HepG2 (cell line): ENCODE results near the gene TNFSF13. TPM values are rescaled to one million over a fixed set of nuclear protein-coding genes. Genes with fewer than 3 reads are reported as not detected.
A peak's percentile ranks its signal among the peaks of the same experiment; 100 is the strongest.

ENCODE experiments used
- ATAD3A ChIP-seq: sonication (generic); formaldehyde crosslinking; IDR thresholded peaks from 2 replicates; pipeline ENCODE4 v1.4.0; 2020; ENCODE audit warnings: missing genetic modification reagents
- DNMT3B ChIP-seq: conservative IDR thresholded peaks from 2 replicates; pipeline ENCODE4 v1.6.1; 2016; ENCODE audit warnings: missing biosample characterization, control low read depth
- DR1 ChIP-seq: sonication (generic); formaldehyde crosslinking; IDR thresholded peaks from 2 replicates; pipeline ENCODE4 v1.8.0; 2021; ENCODE audit warnings: mild to moderate bottlenecking, missing genetic modification reagents, inconsistent platforms
- EP300 ChIP-seq, 3 experiments: sonication (generic) in 1 of 3; formaldehyde crosslinking in 1 of 3; IDR thresholded peaks; 2 replicates each; pipeline versions ENCODE4 v1.5.1 to v1.6.1; 2011 to 2020; ENCODE audit warnings: low read depth in 2 of 3, low read length in 2 of 3, borderline replicate concordance in 1 of 3, improper control_type of control experiment in 1 of 3, mild to moderate bottlenecking in 1 of 3, missing genetic modification reagents in 1 of 3, moderate library complexity in 1 of 3
- MAZ ChIP-seq, 2 experiments: sonication (generic) in 1 of 2; formaldehyde crosslinking in 1 of 2; IDR thresholded peaks; 2 replicates each; pipeline versions ENCODE4 v1.5.0 to v1.6.1; 2012 to 2020; ENCODE audit warnings: low read depth in 2 of 2, mild to moderate bottlenecking in 2 of 2, borderline replicate concordance in 1 of 2, improper control_type of control experiment in 1 of 2, low read length in 1 of 2, missing genetic modification reagents in 1 of 2, moderate library complexity in 1 of 2
- MYC ChIP-seq: sonication (generic); formaldehyde crosslinking; IDR thresholded peaks from 2 replicates; pipeline ENCODE4 v1.9.0; 2021; ENCODE audit warnings: missing genetic modification reagents, borderline replicate concordance
- NFE2L1 ChIP-seq: sonication (generic); formaldehyde crosslinking; IDR thresholded peaks from 2 replicates; pipeline ENCODE4 v1.4.0; 2020; ENCODE audit warnings: missing genetic modification reagents, mild to moderate bottlenecking, borderline replicate concordance
- SIN3A ChIP-seq: IDR thresholded peaks from 2 replicates; pipeline ENCODE4 v1.6.1; 2011; ENCODE audit warnings: low read depth, mild to moderate bottlenecking, control low read depth, low read length, borderline replicate concordance
- SNAI1 ChIP-seq: sonication (generic); formaldehyde crosslinking; IDR thresholded peaks from 2 replicates; pipeline ENCODE4 v1.5.0; 2020; ENCODE audit warnings: mild to moderate bottlenecking, missing genetic modification reagents, borderline replicate concordance
- ZFP41 ChIP-seq: sonication (generic); formaldehyde crosslinking; IDR thresholded peaks from 2 replicates; pipeline ENCODE4 v1.4.0; 2020; ENCODE audit warnings: mild to moderate bottlenecking, missing genetic modification reagents, borderline replicate concordance
- ZNF17 ChIP-seq: sonication (generic); formaldehyde crosslinking; IDR thresholded peaks from 2 replicates; pipeline ENCODE4 v1.5.0; 2020; ENCODE audit warnings: mild to moderate bottlenecking, missing genetic modification reagents
- ZNF382 ChIP-seq: sonication (generic); formaldehyde crosslinking; IDR thresholded peaks from 2 replicates; pipeline ENCODE4 v1.5.0; 2020; ENCODE audit warnings: missing genetic modification reagents, mild to moderate bottlenecking, borderline replicate concordance
- ZNF44 ChIP-seq: sonication (generic); formaldehyde crosslinking; IDR thresholded peaks from 2 replicates; pipeline ENCODE4 v1.5.1; 2020; ENCODE audit warnings: mild to moderate bottlenecking, missing genetic modification reagents
- ZNF674 ChIP-seq: sonication (generic); formaldehyde crosslinking; IDR thresholded peaks from 2 replicates; pipeline ENCODE4 v1.5.0; 2020; ENCODE audit warnings: low read depth, mild to moderate bottlenecking, missing genetic modification reagents
- ZNF746 ChIP-seq: sonication (generic); formaldehyde crosslinking; IDR thresholded peaks from 2 replicates; pipeline ENCODE4 v1.8.0; 2022; ENCODE audit warnings: mild to moderate bottlenecking, missing genetic modification reagents
- ZSCAN20 ChIP-seq: sonication (generic); formaldehyde crosslinking; IDR thresholded peaks from 2 replicates; pipeline ENCODE4 v1.4.0; 2020; ENCODE audit warnings: missing genetic modification reagents, mild to moderate bottlenecking, borderline replicate concordance
- ZSCAN9 ChIP-seq: IDR thresholded peaks from 2 replicates; pipeline ENCODE4 v1.6.1; 2016; ENCODE audit warnings: borderline replicate concordance
- polyA plus RNA-seq, 8 experiments: library from polyadenylated mRNA; depleted of rRNA in 3 of 8; stranded (reverse) in 7 of 8; unstranded in 1 of 8; fragments of >200 nt; fragmentation: Illumina TruSeq in 4 of 8; extraction: Trizol in 4 of 8; gene quantifications; 2 replicates each; pipeline versions ENCODE4 v1.2.1 to v1.2.3, GENCODE V29; 2011 to 2016; ENCODE audit warnings: low read depth in 4 of 8, missing spikeins in 1 of 8, mixed read lengths in 1 of 8; ENCODE audit not compliant: insufficient read depth in 1 of 8
- total RNA-seq, 5 experiments: library from RNA; depleted of rRNA; stranded (reverse); fragments of >200 nt; fragmentation: Illumina TruSeq; extraction: Trizol; gene quantifications; 2 replicates each; pipeline ENCODE4 v1.2.3, GENCODE V29; 2016; ENCODE audit warnings: low read depth in 1 of 5
- TF ChIP-seq, protein P1 (sequence below): sonication (generic); formaldehyde crosslinking; IDR thresholded peaks from 2 replicates; pipeline ENCODE4 v1.4.0; 2020; ENCODE audit warnings: missing genetic modification reagents
- TF ChIP-seq, protein P2 (sequence below): sonication (generic); formaldehyde crosslinking; IDR thresholded peaks from 2 replicates; pipeline ENCODE4 v1.5.0; 2020; ENCODE audit warnings: mild to moderate bottlenecking, missing genetic modification reagents, borderline replicate concordance
- TF ChIP-seq, protein P3 (sequence below): sonication (generic); formaldehyde crosslinking; conservative IDR thresholded peaks from 2 replicates; pipeline ENCODE4 v1.8.0; 2022; ENCODE audit warnings: missing genetic modification reagents

TNFSF13 gene
- total and polyA plus RNA-seq, 2 of the 13 experiments (the other 11 are each of a cell fraction or from before 2014, with no cell fraction given), result 2.5 to 3.3 TPM

DNA sequence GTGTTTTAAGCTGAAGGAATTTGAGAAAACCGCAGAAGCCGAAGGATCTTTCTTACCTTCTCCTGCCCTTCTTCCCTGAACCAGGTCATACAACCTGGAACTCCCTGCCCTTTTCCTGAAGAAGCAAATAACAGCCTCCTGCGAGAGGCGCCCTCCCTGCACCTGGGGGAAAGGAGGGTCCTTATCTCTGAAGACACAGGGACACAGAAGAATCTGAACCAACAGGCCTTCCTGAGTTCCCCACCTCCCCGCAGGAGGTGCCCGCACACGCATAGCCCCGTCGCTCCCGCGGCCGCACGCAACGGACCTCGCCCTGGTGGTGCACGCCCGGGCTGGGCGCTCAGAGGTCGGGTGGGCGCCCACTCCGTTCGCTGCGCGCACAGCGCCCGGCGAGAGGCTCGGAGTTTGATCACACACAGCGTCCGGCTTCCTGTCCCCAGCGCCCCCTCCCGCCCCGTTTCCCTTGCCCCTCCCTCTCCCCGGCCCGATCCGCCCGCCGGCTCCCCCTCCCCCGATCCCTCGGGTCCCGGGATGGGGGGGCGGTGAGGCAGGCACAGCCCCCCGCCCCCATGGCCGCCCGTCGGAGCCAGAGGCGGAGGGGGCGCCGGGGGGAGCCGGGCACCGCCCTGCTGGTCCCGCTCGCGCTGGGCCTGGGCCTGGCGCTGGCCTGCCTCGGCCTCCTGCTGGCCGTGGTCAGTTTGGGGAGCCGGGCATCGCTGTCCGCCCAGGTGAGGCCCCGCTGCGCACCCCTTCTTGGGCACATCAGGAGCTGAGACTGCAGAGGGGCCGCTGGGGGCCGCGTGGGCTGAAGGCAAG is 9.8 kb upstream of the TNFSF13 start, which contains the start of gene TNFSF12 (continued):
- TF ChIP-seq, protein P1, sequence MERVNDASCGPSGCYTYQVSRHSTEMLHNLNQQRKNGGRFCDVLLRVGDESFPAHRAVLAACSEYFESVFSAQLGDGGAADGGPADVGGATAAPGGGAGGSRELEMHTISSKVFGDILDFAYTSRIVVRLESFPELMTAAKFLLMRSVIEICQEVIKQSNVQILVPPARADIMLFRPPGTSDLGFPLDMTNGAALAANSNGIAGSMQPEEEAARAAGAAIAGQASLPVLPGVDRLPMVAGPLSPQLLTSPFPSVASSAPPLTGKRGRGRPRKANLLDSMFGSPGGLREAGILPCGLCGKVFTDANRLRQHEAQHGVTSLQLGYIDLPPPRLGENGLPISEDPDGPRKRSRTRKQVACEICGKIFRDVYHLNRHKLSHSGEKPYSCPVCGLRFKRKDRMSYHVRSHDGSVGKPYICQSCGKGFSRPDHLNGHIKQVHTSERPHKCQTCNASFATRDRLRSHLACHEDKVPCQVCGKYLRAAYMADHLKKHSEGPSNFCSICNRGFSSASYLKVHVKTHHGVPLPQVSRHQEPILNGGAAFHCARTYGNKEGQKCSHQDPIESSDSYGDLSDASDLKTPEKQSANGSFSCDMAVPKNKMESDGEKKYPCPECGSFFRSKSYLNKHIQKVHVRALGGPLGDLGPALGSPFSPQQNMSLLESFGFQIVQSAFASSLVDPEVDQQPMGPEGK (CRISPR knock-in tag), result peak; percentile 74
- no peak for TF ChIP-seq DR1 (CRISPR knock-in tag)
- TF ChIP-seq NFE2L1 (CRISPR knock-in tag), result no peak
- TF ChIP-seq DNMT3B (CRISPR knock-in tag), result no peak
- no peak for TF ChIP-seq EP300 (IDR thresholded peaks at IDR 0.05; ENCODE audit: low read depth in 2 of 2, low read length in 2 of 2)
- no peak for TF ChIP-seq EP300 (CRISPR knock-in tag; IDR thresholded peaks at IDR 0.05; ENCODE audit: borderline replicate concordance)
- TF ChIP-seq, protein P2, sequence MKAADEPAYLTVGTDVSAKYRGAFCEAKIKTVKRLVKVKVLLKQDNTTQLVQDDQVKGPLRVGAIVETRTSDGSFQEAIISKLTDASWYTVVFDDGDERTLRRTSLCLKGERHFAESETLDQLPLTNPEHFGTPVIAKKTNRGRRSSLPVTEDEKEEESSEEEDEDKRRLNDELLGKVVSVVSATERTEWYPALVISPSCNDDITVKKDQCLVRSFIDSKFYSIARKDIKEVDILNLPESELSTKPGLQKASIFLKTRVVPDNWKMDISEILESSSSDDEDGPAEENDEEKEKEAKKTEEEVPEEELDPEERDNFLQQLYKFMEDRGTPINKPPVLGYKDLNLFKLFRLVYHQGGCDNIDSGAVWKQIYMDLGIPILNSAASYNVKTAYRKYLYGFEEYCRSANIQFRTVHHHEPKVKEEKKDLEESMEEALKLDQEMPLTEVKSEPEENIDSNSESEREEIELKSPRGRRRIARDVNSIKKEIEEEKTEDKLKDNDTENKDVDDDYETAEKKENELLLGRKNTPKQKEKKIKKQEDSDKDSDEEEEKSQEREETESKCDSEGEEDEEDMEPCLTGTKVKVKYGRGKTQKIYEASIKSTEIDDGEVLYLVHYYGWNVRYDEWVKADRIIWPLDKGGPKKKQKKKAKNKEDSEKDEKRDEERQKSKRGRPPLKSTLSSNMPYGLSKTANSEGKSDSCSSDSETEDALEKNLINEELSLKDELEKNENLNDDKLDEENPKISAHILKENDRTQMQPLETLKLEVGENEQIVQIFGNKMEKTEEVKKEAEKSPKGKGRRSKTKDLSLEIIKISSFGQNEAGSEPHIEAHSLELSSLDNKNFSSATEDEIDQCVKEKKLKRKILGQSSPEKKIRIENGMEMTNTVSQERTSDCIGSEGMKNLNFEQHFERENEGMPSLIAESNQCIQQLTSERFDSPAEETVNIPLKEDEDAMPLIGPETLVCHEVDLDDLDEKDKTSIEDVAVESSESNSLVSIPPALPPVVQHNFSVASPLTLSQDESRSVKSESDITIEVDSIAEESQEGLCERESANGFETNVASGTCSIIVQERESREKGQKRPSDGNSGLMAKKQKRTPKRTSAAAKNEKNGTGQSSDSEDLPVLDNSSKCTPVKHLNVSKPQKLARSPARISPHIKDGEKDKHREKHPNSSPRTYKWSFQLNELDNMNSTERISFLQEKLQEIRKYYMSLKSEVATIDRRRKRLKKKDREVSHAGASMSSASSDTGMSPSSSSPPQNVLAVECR (CRISPR knock-in tag), result 0 out of 2 replicates have a peak, but pooled peaks have one; percentile 10
- TF ChIP-seq MYC (CRISPR knock-in tag), result no peak; the same call in 1 of the 2 replicates
- no peak for TF ChIP-seq ZSCAN9 (CRISPR knock-in tag)
- no peak for TF ChIP-seq MAZ (IDR thresholded peaks at IDR 0.05; ENCODE audit: borderline replicate concordance, low read depth, low read length)
- TF ChIP-seq MAZ (CRISPR knock-in tag; IDR thresholded peaks at IDR 0.05; ENCODE audit: low read depth), result peak; percentile 70; the same call in 1 of the 2 replicates
- TF ChIP-seq SNAI1 (CRISPR knock-in tag), result no peak
- TF ChIP-seq ZNF674, result no peak
- TF ChIP-seq, protein P3, sequence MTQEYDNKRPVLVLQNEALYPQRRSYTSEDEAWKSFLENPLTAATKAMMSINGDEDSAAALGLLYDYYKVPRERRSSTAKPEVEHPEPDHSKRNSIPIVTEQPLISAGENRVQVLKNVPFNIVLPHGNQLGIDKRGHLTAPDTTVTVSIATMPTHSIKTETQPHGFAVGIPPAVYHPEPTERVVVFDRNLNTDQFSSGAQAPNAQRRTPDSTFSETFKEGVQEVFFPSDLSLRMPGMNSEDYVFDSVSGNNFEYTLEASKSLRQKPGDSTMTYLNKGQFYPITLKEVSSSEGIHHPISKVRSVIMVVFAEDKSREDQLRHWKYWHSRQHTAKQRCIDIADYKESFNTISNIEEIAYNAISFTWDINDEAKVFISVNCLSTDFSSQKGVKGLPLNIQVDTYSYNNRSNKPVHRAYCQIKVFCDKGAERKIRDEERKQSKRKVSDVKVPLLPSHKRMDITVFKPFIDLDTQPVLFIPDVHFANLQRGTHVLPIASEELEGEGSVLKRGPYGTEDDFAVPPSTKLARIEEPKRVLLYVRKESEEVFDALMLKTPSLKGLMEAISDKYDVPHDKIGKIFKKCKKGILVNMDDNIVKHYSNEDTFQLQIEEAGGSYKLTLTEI, result no peak
- TF ChIP-seq ZNF382 (CRISPR knock-in tag), result no peak
- TF ChIP-seq ZNF17, result no peak
- TF ChIP-seq ZSCAN20, result no peak
- TF ChIP-seq ZNF746, result no peak
- no peak for TF ChIP-seq SIN3A
- TF ChIP-seq ZFP41, result no peak
- no peak for TF ChIP-seq ATAD3A
- no peak for TF ChIP-seq ZNF44 (CRISPR knock-in tag)
